Activated CD4-positive, alpha-beta T cell treated with anti-CD3 and anti-CD28 coated beads for 24 hours (primary cell): Measurements from ENCODE around the gene CHN1.

Experiments used
- DNase-seq, 2 donors: peaks; one replicate each; pipeline ENCODE4 v3.0.0-alpha.2; 2020; ENCODE audit warnings: low read depth in 2 of 2

CHN1 gene

GRCh38 chr2:175004980-175005732, at the start of gene CHN1:
TSS of gene CHN1 (minus strand) at chr2:175005381. CDS start at chr2:175004912, 469 bp downstream.
- peak; percentile 45 to 54 for DNase-seq

GRCh38 chr2:175054340-175054739, 49.2 kb upstream of the CHN1 start:
- no peak for DNase-seq

GRCh38 chr2:175049661-175050060, 44.5 kb upstream of the CHN1 start:
- DNase-seq: no peak

- DNase-seq: no peak
Measured at GRCh38 chr2:175048275-175048674, 43.1 kb upstream of the CHN1 start.

- no peak for DNase-seq
Measured at GRCh38 chr2:175039490-175039889, 34.3 kb upstream of the CHN1 start.

- no peak for DNase-seq
Measured at GRCh38 chr2:175039031-175039430, 33.9 kb upstream of the CHN1 start.

GRCh38 chr2:175037941-175038340, 32.8 kb upstream of the CHN1 start:
- no peak for DNase-seq

GRCh38 chr2:175036582-175037018, 31.4 kb upstream of the CHN1 start:
- no peak for DNase-seq

GRCh38 chr2:175035806-175036205, 30.6 kb upstream of the CHN1 start:
- DNase-seq: no peak

GRCh38 chr2:175034716-175035115, 29.5 kb upstream of the CHN1 start:
- no peak for DNase-seq

GRCh38 chr2:175030380-175031271, 25.4 kb upstream of the CHN1 start:
- DNase-seq: no peak

- no peak for DNase-seq
Measured at GRCh38 chr2:175027755-175028154, 22.6 kb upstream of the CHN1 start.

- DNase-seq: no peak
Measured at GRCh38 chr2:175026385-175026784, 21.2 kb upstream of the CHN1 start.

GRCh38 chr2:175025946-175026345, 20.8 kb upstream of the CHN1 start:
- DNase-seq: no peak

GRCh38 chr2:175025233-175025632, 20.1 kb upstream of the CHN1 start:
- no peak for DNase-seq

- DNase-seq: no peak
Measured at GRCh38 chr2:175022923-175023322, 17.7 kb upstream of the CHN1 start.

GRCh38 chr2:175019566-175020327, 14.6 kb upstream of the CHN1 start:
- DNase-seq: no peak

- no peak for DNase-seq
Measured at GRCh38 chr2:175017618-175018414, 12.6 kb upstream of the CHN1 start.

- DNase-seq: no peak
Measured at GRCh38 chr2:175015340-175015739, 10.2 kb upstream of the CHN1 start.

- no peak for DNase-seq
Measured at GRCh38 chr2:175012516-175012915, 7.3 kb upstream of the CHN1 start.

- no peak for DNase-seq
Measured at GRCh38 chr2:175011505-175011904, 6.3 kb upstream of the CHN1 start.
